ENCODE data around the gene SLC5A6.

The SLC5A6 gene

GRCh38 chr2:27209621-27210401 is 2.3 kb downstream of the SLC5A6 start:
- no peak for TF ChIP-seq CTCF (IDR thresholded peaks at IDR 0.05; ENCODE audit: extremely low read depth, insufficient read depth, missing control alignments)
- in situ Hi-C loops (cut with MboI; ENCODE audit: low pct_unique_long_range_greater_than_20kb, low sequenced_read_pairs, unreplicated experiment): no loop called here
- DNase-seq (ENCODE audit: low spot score): peak; percentile 61

GRCh38 chr2:27208486-27209050 is 3.5 kb downstream of the SLC5A6 start:
- no peak for DNase-seq (ENCODE audit: low spot score)
- no peak for TF ChIP-seq CTCF (IDR thresholded peaks at IDR 0.05; ENCODE audit: extremely low read depth, insufficient read depth, missing control alignments)
- in situ Hi-C loops (cut with MboI; ENCODE audit: low pct_unique_long_range_greater_than_20kb, low sequenced_read_pairs, unreplicated experiment): no loop called here

- in situ Hi-C loops (cut with MboI; ENCODE audit: low pct_unique_long_range_greater_than_20kb, low sequenced_read_pairs, unreplicated experiment): no loop called here
- no peak for DNase-seq (ENCODE audit: low spot score)
- TF ChIP-seq CTCF (IDR thresholded peaks at IDR 0.05; ENCODE audit: extremely low read depth, insufficient read depth, missing control alignments): no peak
Observed at GRCh38 chr2:27206346-27206745, 5.7 kb downstream of the SLC5A6 start.

GRCh38 chr2:27205206-27205605 is 6.9 kb downstream of the SLC5A6 start:
- no peak for TF ChIP-seq CTCF (IDR thresholded peaks at IDR 0.05; ENCODE audit: extremely low read depth, insufficient read depth, missing control alignments)
- in situ Hi-C loops (cut with MboI; ENCODE audit: low pct_unique_long_range_greater_than_20kb, low sequenced_read_pairs, unreplicated experiment): no loop called here
- DNase-seq (ENCODE audit: low spot score): no peak

GRCh38 chr2:27204566-27204965 is 7.5 kb downstream of the SLC5A6 start:
- in situ Hi-C loops (cut with MboI; ENCODE audit: low pct_unique_long_range_greater_than_20kb, low sequenced_read_pairs, unreplicated experiment): no loop called here

GRCh38 chr2:27203741-27204140 is 8.3 kb downstream of the SLC5A6 start:
- in situ Hi-C loops (cut with MboI; ENCODE audit: low pct_unique_long_range_greater_than_20kb, low sequenced_read_pairs, unreplicated experiment): no loop called here
- no peak for TF ChIP-seq CTCF (IDR thresholded peaks at IDR 0.05; ENCODE audit: extremely low read depth, insufficient read depth, missing control alignments)
- no peak for DNase-seq (ENCODE audit: low spot score)

More at GRCh38 chr2:27204566-27204965, 7.5 kb downstream of the SLC5A6 start:
- no peak for TF ChIP-seq CTCF (IDR thresholded peaks at IDR 0.05; ENCODE audit: extremely low read depth, insufficient read depth, missing control alignments)
- no peak for DNase-seq (ENCODE audit: low spot score)

Measured in GM13977 (cell line).